ENCODE results near the gene WDR76. TPM values are rescaled to one million over a fixed set of nuclear protein-coding genes. Genes with fewer than 3 reads are reported as not detected.

WDR76 gene
- total RNA-seq, 1 experiment from 2014 or later: 27.2 TPM

GRCh38 chr15:43880406-43881194 lies 53.8 kb downstream of the WDR76 start:
- ChIA-PET POLR2A (ENCODE audit: unreplicated experiment) (no interaction called here), CTCF (interaction anchor here (0.6 kb wide), 1 partner anchor 11 kb away, joined by 6 read pairs; no protein-coding TSS in a partner anchor)
- H3F3A ChIP-seq (ENCODE audit: insufficient read depth, low read depth): no peaks in the 10 kb centered on the region
- no peaks in the 10 kb centered on the region for H4K20me1 ChIP-seq (ENCODE audit: insufficient read depth)
- no peak for DNase-seq
- H3K27me3 ChIP-seq (ENCODE audit: insufficient read depth, low read depth): no peaks in the 10 kb centered on the region
- no peak overlapping the region for H3K4me3 ChIP-seq
- H3K4me1 ChIP-seq (replicated peaks; ENCODE audit: insufficient read depth): no peaks in the 10 kb centered on the region
- BruUV-seq (replicated peaks): no TSS peak
- intact Hi-C loops (cut with micrococcal nuclease; ENCODE audit: unreplicated experiment): no loop called here
- no peak for TF ChIP-seq EZH2 (IDR thresholded peaks at IDR 0.05; ENCODE audit: low read depth)
- H3K27ac ChIP-seq: no peak overlapping the region
- H3K9me3 ChIP-seq (ENCODE audit: insufficient read depth, low read depth): no peaks in the 10 kb centered on the region
- no peak overlapping the region for H2AFZ ChIP-seq
- H3K9me2 ChIP-seq (ENCODE audit: insufficient read depth): no peaks in the 10 kb centered on the region
- H3K4me2 ChIP-seq: no peak overlapping the region
- no peaks in the 10 kb centered on the region for H3K79me2 ChIP-seq (ENCODE audit: low read depth)
- no peaks in the 10 kb centered on the region for H3K36me3 ChIP-seq (ENCODE audit: low read depth)

- CTCF ChIA-PET: no interaction called here
- Histone ChIP-seq H3F3A (ENCODE audit: insufficient read depth, low read depth) (no peaks in the 10 kb centered on the region), H3K9me2 (ENCODE audit: insufficient read depth) (no peaks in the 10 kb centered on the region), H4K20me1 (ENCODE audit: insufficient read depth) (no peaks in the 10 kb centered on the region), H3K4me1 (replicated peaks; ENCODE audit: insufficient read depth) (no peaks in the 10 kb centered on the region), H3K4me3 (no peak overlapping the region), H2AFZ (no peak overlapping the region), H3K36me3 (ENCODE audit: low read depth) (no peaks in the 10 kb centered on the region), H3K4me2 (no peak overlapping the region), H3K9me3 (ENCODE audit: insufficient read depth, low read depth) (no peaks in the 10 kb centered on the region), H3K79me2 (ENCODE audit: low read depth) (no peaks in the 10 kb centered on the region), H3K27me3 (ENCODE audit: insufficient read depth, low read depth) (no peaks in the 10 kb centered on the region), H3K27ac (no peak overlapping the region)
- TF ChIP-seq, protein P1, sequence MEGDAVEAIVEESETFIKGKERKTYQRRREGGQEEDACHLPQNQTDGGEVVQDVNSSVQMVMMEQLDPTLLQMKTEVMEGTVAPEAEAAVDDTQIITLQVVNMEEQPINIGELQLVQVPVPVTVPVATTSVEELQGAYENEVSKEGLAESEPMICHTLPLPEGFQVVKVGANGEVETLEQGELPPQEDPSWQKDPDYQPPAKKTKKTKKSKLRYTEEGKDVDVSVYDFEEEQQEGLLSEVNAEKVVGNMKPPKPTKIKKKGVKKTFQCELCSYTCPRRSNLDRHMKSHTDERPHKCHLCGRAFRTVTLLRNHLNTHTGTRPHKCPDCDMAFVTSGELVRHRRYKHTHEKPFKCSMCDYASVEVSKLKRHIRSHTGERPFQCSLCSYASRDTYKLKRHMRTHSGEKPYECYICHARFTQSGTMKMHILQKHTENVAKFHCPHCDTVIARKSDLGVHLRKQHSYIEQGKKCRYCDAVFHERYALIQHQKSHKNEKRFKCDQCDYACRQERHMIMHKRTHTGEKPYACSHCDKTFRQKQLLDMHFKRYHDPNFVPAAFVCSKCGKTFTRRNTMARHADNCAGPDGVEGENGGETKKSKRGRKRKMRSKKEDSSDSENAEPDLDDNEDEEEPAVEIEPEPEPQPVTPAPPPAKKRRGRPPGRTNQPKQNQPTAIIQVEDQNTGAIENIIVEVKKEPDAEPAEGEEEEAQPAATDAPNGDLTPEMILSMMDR (conservative IDR thresholded peaks at IDR 0.05): no peak
- TF ChIP-seq EZH2 (IDR thresholded peaks at IDR 0.05; ENCODE audit: low read depth): no peak
- no peak for DNase-seq
- no TSS peak for BruUV-seq (replicated peaks)
- intact Hi-C loops (cut with micrococcal nuclease; ENCODE audit: unreplicated experiment): no loop called here
- POLR2A ChIA-PET (ENCODE audit: unreplicated experiment): no interaction called here
Measured at GRCh38 chr15:43881245-43881644, 54.4 kb downstream of the WDR76 start.

GRCh38 chr15:43881944-43882343 lies 55.1 kb downstream of the WDR76 start:
- no peak overlapping the region for H3K4me3 ChIP-seq
- H3K79me2 ChIP-seq (ENCODE audit: low read depth): no peaks in the 10 kb centered on the region
- no peak overlapping the region for H3K4me2 ChIP-seq
- H3K27ac ChIP-seq: no peak overlapping the region
- H3K27me3 ChIP-seq (ENCODE audit: insufficient read depth, low read depth): no peaks in the 10 kb centered on the region
- no peaks in the 10 kb centered on the region for H3K4me1 ChIP-seq (replicated peaks; ENCODE audit: insufficient read depth)
- H2AFZ ChIP-seq: no peak overlapping the region
- no peaks in the 10 kb centered on the region for H3K9me2 ChIP-seq (ENCODE audit: insufficient read depth)
- CTCF ChIA-PET: no interaction called here
- DNase-seq: peak in 1 of 2 experiments; percentile 6
- no peaks in the 10 kb centered on the region for H3K36me3 ChIP-seq (ENCODE audit: low read depth)
- POLR2A ChIA-PET (ENCODE audit: unreplicated experiment): no interaction called here
- BruUV-seq (replicated peaks): no TSS peak
- no peaks in the 10 kb centered on the region for H3F3A ChIP-seq (ENCODE audit: insufficient read depth, low read depth)
- intact Hi-C loops (cut with micrococcal nuclease; ENCODE audit: unreplicated experiment): no loop called here
- no peaks in the 10 kb centered on the region for H3K9me3 ChIP-seq (ENCODE audit: insufficient read depth, low read depth)
- H4K20me1 ChIP-seq (ENCODE audit: insufficient read depth): no peaks in the 10 kb centered on the region
- TF ChIP-seq, protein P1 (conservative IDR thresholded peaks at IDR 0.05): no peak; the same call in 1 of the 2 replicates
- no peak for TF ChIP-seq EZH2 (IDR thresholded peaks at IDR 0.05; ENCODE audit: low read depth)

Measured in PC-9 (cell line).